Erythroblast (primary cell): Measurements from ENCODE around the gene KAT6B.

Experiments used
- GATA1 ChIP-seq: IDR thresholded peaks from 2 replicates; pipeline ENCODE4 v1.6.1; 2011; ENCODE audit warnings: low read depth, mild to moderate bottlenecking, control low read depth, low read length, moderate library complexity
- POLR2A ChIP-seq: IDR thresholded peaks from 2 replicates; pipeline ENCODE4 v1.6.1; 2011; ENCODE audit warnings: mild to moderate bottlenecking, low read length

DNA sequence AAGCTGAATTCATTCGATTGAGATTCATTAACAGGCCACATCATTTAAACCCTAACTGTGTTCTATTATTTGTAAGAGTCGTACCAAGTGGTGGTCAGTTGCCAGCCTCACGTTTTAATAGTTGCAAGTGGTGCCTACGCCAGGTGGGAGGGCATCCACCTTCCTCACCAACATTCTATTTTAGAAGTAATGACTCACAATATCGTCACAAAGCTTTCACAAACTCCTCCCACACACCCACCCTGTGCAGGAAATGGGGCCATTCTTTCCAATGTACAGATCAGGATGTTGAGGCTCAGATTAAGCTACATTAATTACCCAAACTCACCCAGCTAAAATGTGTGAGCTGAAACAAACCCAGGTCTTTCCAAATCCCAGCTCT, 207.7 kb downstream of the KAT6B start:
- TF ChIP-seq POLR2A = no peak
- no peak for TF ChIP-seq GATA1
